ENCODE results near the gene ZNF230.

Gene ZNF230

DNA sequence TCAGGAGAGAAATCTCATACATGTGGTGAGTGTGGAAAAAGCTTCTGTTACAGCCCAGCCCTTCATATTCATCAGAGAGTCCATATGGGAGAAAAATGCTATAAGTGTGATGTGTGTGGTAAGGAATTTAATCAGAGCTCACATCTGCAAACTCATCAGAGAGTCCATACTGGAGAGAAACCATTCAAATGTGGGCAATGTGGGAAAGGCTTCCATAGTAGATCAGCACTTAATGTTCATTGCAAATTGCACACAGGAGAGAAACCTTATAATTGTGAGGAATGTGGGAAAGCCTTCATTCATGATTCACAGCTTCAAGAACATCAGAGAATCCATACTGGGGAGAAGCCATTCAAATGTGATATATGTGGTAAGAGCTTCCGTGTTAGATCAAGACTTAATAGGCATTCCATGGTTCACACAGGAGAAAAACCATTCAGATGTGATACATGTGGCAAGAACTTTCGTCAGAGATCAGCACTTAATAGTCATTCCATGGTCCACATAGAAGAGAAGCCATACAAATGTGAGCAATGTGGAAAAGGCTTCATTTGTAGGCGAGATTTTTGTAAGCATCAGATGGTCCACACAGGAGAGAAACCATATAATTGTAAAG, 36.6 kb upstream of the ZNF230 start:
- H3K4me3 ChIP-seq (IDR thresholded peaks at IDR 0.05; ENCODE audit: insufficient read depth, low read depth, low read length), result no peak overlapping the region
- H3K4me1 ChIP-seq (ENCODE audit: low read depth, poor library complexity, severe bottlenecking), result no peaks in the 10 kb centered on the region
- no peaks in the 10 kb centered on the region for H3K27me3 ChIP-seq (ENCODE audit: insufficient read depth, low read depth)
- H3K4me2 ChIP-seq, result no peak overlapping the region
- no peaks in the 10 kb centered on the region for H3K36me3 ChIP-seq (ENCODE audit: insufficient read depth)
- no peaks in the 10 kb centered on the region for H3K79me2 ChIP-seq (ENCODE audit: insufficient read depth, low read depth)
- no peak overlapping the region for H2AFZ ChIP-seq (ENCODE audit: low read depth)
- H3K9ac ChIP-seq, result no peak overlapping the region
- no peak overlapping the region for H3K27ac ChIP-seq
- no peaks in the 10 kb centered on the region for H4K20me1 ChIP-seq (ENCODE audit: insufficient read depth)
- no peak for TF ChIP-seq CTCF (conservative IDR thresholded peaks at IDR 0.05; ENCODE audit: low read depth, low read length)

- H3K4me2 ChIP-seq, result no peak overlapping the region
- no peaks in the 10 kb centered on the region for H3K79me2 ChIP-seq (ENCODE audit: insufficient read depth, low read depth)
- no peaks in the 10 kb centered on the region for H3K4me1 ChIP-seq (ENCODE audit: low read depth, poor library complexity, severe bottlenecking)
- H3K36me3 ChIP-seq (ENCODE audit: insufficient read depth), result no peaks in the 10 kb centered on the region
- no peak for TF ChIP-seq CTCF (conservative IDR thresholded peaks at IDR 0.05; ENCODE audit: low read depth, low read length)
- H3K9ac ChIP-seq, result no peak overlapping the region
- no peaks in the 10 kb centered on the region for H4K20me1 ChIP-seq (ENCODE audit: insufficient read depth)
- no peaks in the 10 kb centered on the region for H3K27me3 ChIP-seq (ENCODE audit: insufficient read depth, low read depth)
- no peak overlapping the region for H2AFZ ChIP-seq (ENCODE audit: low read depth)
- no peak overlapping the region for H3K4me3 ChIP-seq (IDR thresholded peaks at IDR 0.05; ENCODE audit: insufficient read depth, low read depth, low read length)
- H3K27ac ChIP-seq, result no peak overlapping the region
These were observed 26.0 kb upstream of the ZNF230 start for GRCh38 chr19:43976732-43977131.

GRCh38 chr19:43983544-43983911, 19.2 kb upstream of the ZNF230 start:
- Histone ChIP-seq H3K36me3 (ENCODE audit: insufficient read depth) (no peaks in the 10 kb centered on the region), H3K4me3 (IDR thresholded peaks at IDR 0.05; ENCODE audit: insufficient read depth, low read depth, low read length) (no peak overlapping the region), H4K20me1 (ENCODE audit: insufficient read depth) (no peaks in the 10 kb centered on the region), H3K4me2 (no peak overlapping the region), H2AFZ (ENCODE audit: low read depth) (no peak overlapping the region), H3K79me2 (ENCODE audit: insufficient read depth, low read depth) (no peaks in the 10 kb centered on the region), H3K27me3 (ENCODE audit: insufficient read depth, low read depth) (no peaks in the 10 kb centered on the region), H3K27ac (no peak overlapping the region), H3K4me1 (ENCODE audit: low read depth, poor library complexity, severe bottlenecking) (no peaks in the 10 kb centered on the region), H3K9ac (no peak overlapping the region)
- no peak for TF ChIP-seq CTCF (conservative IDR thresholded peaks at IDR 0.05; ENCODE audit: low read depth, low read length)

- Histone ChIP-seq H2AFZ (ENCODE audit: low read depth) (no peak within 1 kb of the TSS), H3K79me2 (ENCODE audit: insufficient read depth, low read depth) (no peaks in the 10 kb centered on the region), H3K4me2 (no peak within 1 kb of the TSS), H3K4me3 (IDR thresholded peaks at IDR 0.05; ENCODE audit: insufficient read depth, low read depth, low read length) (no peak within 1 kb of the TSS), H3K36me3 (ENCODE audit: insufficient read depth) (no peaks in the 10 kb centered on the region), H4K20me1 (ENCODE audit: insufficient read depth) (no peaks in the 10 kb centered on the region), H3K9ac (no peak within 1 kb of the TSS), H3K27ac (no peak within 1 kb of the TSS), H3K4me1 (ENCODE audit: low read depth, poor library complexity, severe bottlenecking) (no peaks in the 10 kb centered on the region), H3K27me3 (ENCODE audit: insufficient read depth, low read depth) (no peaks in the 10 kb centered on the region)
- no peak for TF ChIP-seq CTCF (conservative IDR thresholded peaks at IDR 0.05; ENCODE audit: low read depth, low read length)
These were observed 18.7 kb upstream of the ZNF230 start, which contains the start of gene ZNF155 for GRCh38 chr19:43983912-43984686. Gene ZNF155 (plus strand): TSS chr19:43984188. CDS start chr19:43988544, 4,356 bp downstream.
